GM11168 (cell line): ENCODE measurements around the gene FUT4.
"Not testable (repeated sequence)": the region's sequence is repeated elsewhere in the genome, so short reads cannot be mapped to it uniquely, and the experiment has no call there.

Experiments used
- in situ Hi-C: fragments of 300-500 bp; cut with MboI; formaldehyde crosslinking; loops from one replicate; pipeline ENCODE4 v1.12.0; 2022; ENCODE audit warnings: low sequenced_read_pairs; ENCODE audit not compliant: unreplicated experiment

FUT4 gene

GRCh38 chr11:94560834-94561233, 17.1 kb downstream of the FUT4 start:
- in situ Hi-C loops: no loop called here

GRCh38 chr11:94563176-94563847, 19.6 kb downstream of the FUT4 start:
- in situ Hi-C loops: no loop called here

- in situ Hi-C loops: no loop called here
Measured at GRCh38 chr11:94563848-94564467, 20.2 kb downstream of the FUT4 start.

- in situ Hi-C loops: no loop called here
Measured at GRCh38 chr11:94567181-94567670, 23.5 kb downstream of the FUT4 start, which contains the start of gene PIWIL4. Gene PIWIL4 (plus strand): TSS chr11:94567368. CDS start chr11:94567519, 151 bp downstream.

GRCh38 chr11:94568200-94568599, 24.5 kb downstream of the FUT4 start:
- in situ Hi-C loops: no loop called here

GRCh38 chr11:94568717-94569116, 25.0 kb downstream of the FUT4 start:
- in situ Hi-C loops: no loop called here

- in situ Hi-C loops: not testable (repeated sequence)
Measured at GRCh38 chr11:94572975-94573374, 29.3 kb downstream of the FUT4 start.

GRCh38 chr11:94574193-94574961, 30.7 kb downstream of the FUT4 start:
- in situ Hi-C loops: no loop called here

- in situ Hi-C loops: no loop called here
Measured at GRCh38 chr11:94576306-94576705, 32.6 kb downstream of the FUT4 start.

- in situ Hi-C loops: no loop called here
Measured at GRCh38 chr11:94577841-94578240, 34.1 kb downstream of the FUT4 start.

GRCh38 chr11:94581926-94582325, 38.2 kb downstream of the FUT4 start:
- in situ Hi-C loops: no loop called here

GRCh38 chr11:94583213-94583865, 39.6 kb downstream of the FUT4 start:
- in situ Hi-C loops: no loop called here

- in situ Hi-C loops: no loop called here
Measured at GRCh38 chr11:94583866-94584500, 40.3 kb downstream of the FUT4 start.

GRCh38 chr11:94584978-94585377, 41.3 kb downstream of the FUT4 start:
- in situ Hi-C loops: no loop called here

- in situ Hi-C loops: no loop called here
Measured at GRCh38 chr11:94585399-94585798, 41.7 kb downstream of the FUT4 start.

- in situ Hi-C loops: no loop called here
Measured at GRCh38 chr11:94586546-94586945, 42.8 kb downstream of the FUT4 start.

- in situ Hi-C loops: no loop called here
Measured at GRCh38 chr11:94586978-94587377, 43.3 kb downstream of the FUT4 start.

- in situ Hi-C loops: no loop called here
Measured at GRCh38 chr11:94588366-94588942, 44.7 kb downstream of the FUT4 start.

GRCh38 chr11:94590352-94591041, 46.8 kb downstream of the FUT4 start:
- in situ Hi-C loops: no loop called here
